Measurements from ENCODE around the gene HNRNPA0.
"Not testable (repeated sequence)": the region's sequence is repeated elsewhere in the genome, so short reads cannot be mapped to it uniquely, and the experiment has no call there.

HNRNPA0 gene

GRCh38 chr5:137754188-137754960 lies at the start of gene HNRNPA0:
TSS of gene HNRNPA0 (minus strand) at chr5:137754363. CDS start at chr5:137754066, 297 bp downstream.
- peak; percentile 95 for DNase-seq (ENCODE audit: low spot score)

- DNase-seq (ENCODE audit: low spot score), result no peak
These were observed 48.4 kb upstream of the HNRNPA0 start for GRCh38 chr5:137802282-137803210.

- DNase-seq (ENCODE audit: low spot score), result no peak
These were observed 46.7 kb upstream of the HNRNPA0 start for GRCh38 chr5:137800700-137801411.

GRCh38 chr5:137796279-137796678 lies 42.1 kb upstream of the HNRNPA0 start:
- DNase-seq (ENCODE audit: low spot score), result no peak

GRCh38 chr5:137794863-137795262 lies 40.7 kb upstream of the HNRNPA0 start:
- no peak for DNase-seq (ENCODE audit: low spot score)

- DNase-seq (ENCODE audit: low spot score), result no peak
These were observed 38.1 kb upstream of the HNRNPA0 start for GRCh38 chr5:137792303-137792702.

- no peak for DNase-seq (ENCODE audit: low spot score)
These were observed 37.6 kb upstream of the HNRNPA0 start for GRCh38 chr5:137791799-137792198.

- no peak for DNase-seq (ENCODE audit: low spot score)
These were observed 37.2 kb upstream of the HNRNPA0 start for GRCh38 chr5:137791387-137791786.

- not testable (repeated sequence) for DNase-seq (ENCODE audit: low spot score)
These were observed 34.4 kb upstream of the HNRNPA0 start for GRCh38 chr5:137788560-137788959.

- DNase-seq (ENCODE audit: low spot score), result no peak
These were observed 28.9 kb upstream of the HNRNPA0 start for GRCh38 chr5:137782984-137783536.

- DNase-seq (ENCODE audit: low spot score), result no peak
These were observed 27.9 kb upstream of the HNRNPA0 start for GRCh38 chr5:137782055-137782454.

GRCh38 chr5:137778772-137779564 lies 24.8 kb upstream of the HNRNPA0 start:
- DNase-seq (ENCODE audit: low spot score), result peak; percentile 21

GRCh38 chr5:137767937-137768336 lies 13.8 kb upstream of the HNRNPA0 start:
- DNase-seq (ENCODE audit: low spot score), result not testable (repeated sequence)

GRCh38 chr5:137761566-137761965 lies 7.4 kb upstream of the HNRNPA0 start:
- no peak for DNase-seq (ENCODE audit: low spot score)

- no peak for DNase-seq (ENCODE audit: low spot score)
These were observed 6.8 kb upstream of the HNRNPA0 start for GRCh38 chr5:137760719-137761516.

GRCh38 chr5:137760294-137760693 lies 6.1 kb upstream of the HNRNPA0 start:
- no peak for DNase-seq (ENCODE audit: low spot score)

GRCh38 chr5:137758715-137759306 lies 4.6 kb upstream of the HNRNPA0 start:
- no peak for DNase-seq (ENCODE audit: low spot score)

GRCh38 chr5:137758121-137758520 lies 4.0 kb upstream of the HNRNPA0 start:
- no peak for DNase-seq (ENCODE audit: low spot score)

GRCh38 chr5:137757634-137758033 lies 3.5 kb upstream of the HNRNPA0 start:
- DNase-seq (ENCODE audit: low spot score), result no peak

All from CD4-positive, alpha-beta T cell treated with Interleukin-15 for 4 hours (primary cell).